ENCODE results near the gene PCK1. TPM values are rescaled to one million over a fixed set of nuclear protein-coding genes. Genes with fewer than 3 reads are reported as not detected.

The PCK1 gene
- total RNA-seq, 1 donor from 2014 or later, result not detected

DNA sequence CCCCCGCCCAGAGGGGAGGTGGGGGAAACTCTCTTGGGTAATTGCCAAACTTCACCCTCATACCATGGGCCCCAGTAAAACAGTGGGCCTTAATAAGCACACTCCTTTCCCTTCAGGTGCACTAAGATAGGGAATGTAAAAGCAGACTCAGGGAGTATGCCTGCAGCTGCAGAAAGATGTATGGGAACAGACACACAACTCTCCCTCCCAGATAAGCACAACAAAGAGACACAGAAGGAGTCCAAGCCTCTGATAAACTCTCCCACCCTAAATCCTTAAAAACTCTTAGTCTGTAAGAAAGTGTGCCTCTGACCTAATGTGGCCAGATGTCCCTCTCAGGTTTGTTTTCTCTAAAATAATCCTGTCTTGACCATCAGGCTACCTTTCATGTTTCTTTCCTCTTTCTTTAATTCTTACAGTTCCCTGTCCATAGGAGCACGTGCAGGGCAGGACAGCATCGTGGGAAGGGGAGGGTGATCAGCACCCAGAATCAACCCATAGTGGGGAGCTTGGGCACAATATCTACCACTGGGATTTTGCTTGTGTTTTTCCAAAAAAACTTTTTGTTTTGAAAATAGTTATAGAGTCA is 24.7 kb upstream of the PCK1 start:
- DNase-seq (ENCODE audit: low read depth in 2 of 2), result no peak

DNA sequence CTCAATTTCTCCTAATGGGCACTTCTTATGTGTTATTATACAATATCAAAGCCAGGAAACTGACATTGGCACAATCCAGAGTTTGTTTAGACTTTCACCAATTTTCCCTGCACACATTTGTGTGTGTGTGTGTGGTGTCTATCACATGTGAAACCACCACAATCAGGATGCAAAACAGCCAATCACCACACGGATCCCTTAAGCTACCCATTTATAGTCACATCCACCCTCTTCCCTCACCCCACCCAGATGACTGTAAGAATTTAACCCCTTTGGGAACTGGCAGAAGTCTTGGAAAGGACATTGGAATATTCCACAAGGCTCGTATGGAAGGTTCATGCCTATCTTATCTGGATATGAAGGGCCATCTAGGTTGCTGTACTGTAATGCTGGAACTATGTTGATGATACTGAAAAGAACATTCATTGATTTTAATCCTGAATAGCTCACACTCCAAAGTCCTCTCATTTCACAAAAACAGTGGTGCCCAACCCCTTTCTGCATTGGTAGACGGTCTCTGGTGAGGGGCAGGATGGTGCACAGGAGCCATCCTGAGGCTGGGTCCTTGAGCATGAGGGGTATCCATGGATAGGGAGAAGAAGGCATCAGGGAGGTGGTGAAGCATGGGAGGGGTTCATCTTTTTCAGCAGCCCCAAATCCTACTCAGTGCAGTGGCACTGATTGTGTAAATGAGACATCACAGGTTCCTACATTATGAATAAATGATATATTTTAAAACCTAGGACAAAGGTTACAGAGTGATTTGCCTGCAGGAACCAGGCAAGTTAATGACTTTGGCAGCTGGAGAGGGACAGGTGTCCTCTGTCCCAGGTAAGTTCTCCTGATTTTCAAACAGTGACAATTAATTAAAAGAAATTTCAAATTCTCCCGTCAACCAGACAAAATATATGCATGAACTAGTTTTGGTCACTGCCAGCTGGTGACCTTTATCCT is 23.9 kb upstream of the PCK1 start:
- DNase-seq (ENCODE audit: low read depth in 2 of 2), result no peak

DNA sequence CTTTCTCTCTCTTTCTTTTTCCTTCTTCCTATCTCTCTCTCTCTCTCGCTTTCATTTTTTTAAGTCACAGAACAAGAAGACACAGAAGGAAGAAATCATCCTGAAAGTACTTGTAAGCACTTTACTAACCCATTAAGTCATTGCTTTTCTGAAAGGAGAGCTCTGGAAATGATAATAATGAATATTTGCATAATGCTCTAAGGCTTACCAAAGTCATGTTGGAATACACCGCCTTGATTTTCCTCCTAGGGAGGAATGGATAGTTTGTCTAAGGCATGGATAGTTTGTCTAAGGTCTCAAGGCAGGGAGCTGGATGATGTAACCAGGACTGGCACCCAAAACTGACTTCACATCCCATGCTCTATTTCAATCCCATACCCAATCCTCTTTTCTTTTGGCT is 23.1 kb upstream of the PCK1 start:
- DNase-seq (ENCODE audit: low read depth in 2 of 2), result no peak

DNA sequence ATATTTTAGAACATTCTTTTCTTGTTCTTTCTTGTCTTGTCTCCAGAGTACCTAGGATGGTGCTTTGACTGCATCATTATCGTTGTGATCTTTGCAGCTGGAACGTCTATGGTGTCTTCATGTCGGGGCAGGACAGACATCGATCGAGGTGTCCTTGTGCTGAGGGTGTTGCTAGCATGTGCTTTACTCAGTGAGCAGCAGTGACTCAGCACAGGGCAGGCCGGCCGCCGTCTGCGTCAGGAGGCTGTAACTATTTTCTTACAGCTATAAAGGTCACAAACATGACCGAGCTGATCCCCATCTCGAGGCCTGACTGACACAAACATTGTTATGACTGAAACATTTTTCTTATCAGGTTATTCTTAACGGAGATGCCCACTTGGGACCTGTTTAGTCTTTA is 21.0 kb upstream of the PCK1 start:
- no peak for DNase-seq (ENCODE audit: low read depth in 2 of 2)

DNA sequence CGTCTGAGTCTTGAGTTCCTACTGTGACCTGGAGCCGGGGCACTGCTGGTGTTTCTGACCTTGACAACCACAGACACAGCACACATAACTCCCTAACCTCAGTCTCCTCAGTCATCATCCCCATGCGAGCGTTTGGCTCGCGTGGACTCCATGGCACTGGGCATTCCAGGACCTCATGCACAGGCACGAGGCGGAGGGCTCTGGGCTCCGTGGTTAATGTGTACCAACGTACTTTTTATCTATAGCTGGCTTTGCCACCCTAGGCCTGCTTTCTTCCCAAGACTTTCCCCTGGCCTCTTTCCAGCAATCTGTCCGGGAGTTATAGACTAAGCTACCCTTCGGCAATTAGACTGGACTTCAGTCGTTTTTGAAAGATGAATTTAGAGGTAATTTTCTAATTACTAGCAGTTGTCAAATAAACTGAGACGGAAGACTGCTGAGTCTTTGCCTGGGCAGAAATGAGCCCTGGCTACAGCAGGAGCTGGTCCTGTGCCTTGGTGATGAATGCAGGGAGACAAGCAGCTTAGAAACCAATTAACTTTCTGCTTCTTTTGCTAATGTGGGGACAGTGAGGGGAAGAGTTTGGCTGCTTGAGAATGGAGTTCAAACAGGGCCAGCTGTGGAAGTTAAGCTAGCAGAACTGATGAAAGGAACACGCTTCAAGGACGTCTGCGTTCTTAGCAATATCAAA is 19.9 kb upstream of the PCK1 start:
- no peak for DNase-seq (ENCODE audit: low read depth in 2 of 2)

DNA sequence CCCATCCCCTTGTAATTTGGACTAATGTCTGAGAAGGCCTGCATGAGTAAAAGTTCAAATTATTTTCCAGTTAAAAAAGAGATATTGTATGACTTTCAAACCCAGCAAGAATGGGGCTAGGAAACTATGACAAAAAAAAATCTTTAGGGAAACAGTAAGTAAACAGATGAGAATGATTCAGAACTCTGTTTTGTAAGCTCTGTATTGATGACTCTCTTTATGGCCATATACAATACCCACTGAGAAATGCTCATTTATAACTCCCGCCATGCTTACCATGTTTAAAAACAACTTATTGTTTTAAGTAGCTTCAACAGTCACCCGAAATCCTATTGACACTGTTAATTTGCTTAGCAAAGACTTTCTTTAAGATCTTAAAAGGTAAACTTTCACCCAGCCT is 17.2 kb upstream of the PCK1 start:
- no peak for DNase-seq (ENCODE audit: low read depth in 2 of 2)

DNA sequence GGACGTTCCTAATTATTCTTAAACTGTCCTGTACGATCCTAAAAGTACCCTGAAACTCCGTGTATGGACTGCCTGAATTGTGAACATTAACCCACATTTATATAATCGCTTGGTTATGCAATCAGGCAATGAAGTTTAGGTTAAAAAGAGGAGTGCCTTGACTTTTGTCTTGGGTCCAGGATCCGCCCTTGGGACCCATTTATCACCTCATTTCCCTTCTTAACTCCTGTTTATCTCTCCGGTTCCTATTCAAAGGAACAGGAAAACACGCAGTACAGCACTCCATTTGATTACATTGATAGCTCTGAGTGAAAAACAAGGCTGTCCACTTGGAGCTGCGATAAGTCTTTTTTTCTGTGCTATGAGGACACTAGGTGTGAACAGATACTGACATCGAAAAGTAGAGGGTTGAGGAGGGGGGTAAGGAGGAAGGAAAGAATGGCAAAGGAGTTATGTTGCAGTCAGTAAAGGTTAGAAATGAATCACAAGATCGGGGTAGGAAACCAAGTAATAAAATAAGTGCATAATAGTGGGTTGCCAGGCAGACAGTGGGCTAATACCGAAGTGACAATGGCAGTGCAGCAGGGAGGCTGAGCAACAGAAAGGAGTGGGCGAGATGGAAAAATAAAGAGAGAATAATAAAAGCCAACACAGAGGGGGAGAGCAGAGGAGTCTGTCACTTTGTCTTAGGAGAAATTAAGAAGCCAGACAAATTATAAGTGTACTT is 15.9 kb upstream of the PCK1 start:
- DNase-seq (ENCODE audit: low read depth in 2 of 2), result no peak

DNA sequence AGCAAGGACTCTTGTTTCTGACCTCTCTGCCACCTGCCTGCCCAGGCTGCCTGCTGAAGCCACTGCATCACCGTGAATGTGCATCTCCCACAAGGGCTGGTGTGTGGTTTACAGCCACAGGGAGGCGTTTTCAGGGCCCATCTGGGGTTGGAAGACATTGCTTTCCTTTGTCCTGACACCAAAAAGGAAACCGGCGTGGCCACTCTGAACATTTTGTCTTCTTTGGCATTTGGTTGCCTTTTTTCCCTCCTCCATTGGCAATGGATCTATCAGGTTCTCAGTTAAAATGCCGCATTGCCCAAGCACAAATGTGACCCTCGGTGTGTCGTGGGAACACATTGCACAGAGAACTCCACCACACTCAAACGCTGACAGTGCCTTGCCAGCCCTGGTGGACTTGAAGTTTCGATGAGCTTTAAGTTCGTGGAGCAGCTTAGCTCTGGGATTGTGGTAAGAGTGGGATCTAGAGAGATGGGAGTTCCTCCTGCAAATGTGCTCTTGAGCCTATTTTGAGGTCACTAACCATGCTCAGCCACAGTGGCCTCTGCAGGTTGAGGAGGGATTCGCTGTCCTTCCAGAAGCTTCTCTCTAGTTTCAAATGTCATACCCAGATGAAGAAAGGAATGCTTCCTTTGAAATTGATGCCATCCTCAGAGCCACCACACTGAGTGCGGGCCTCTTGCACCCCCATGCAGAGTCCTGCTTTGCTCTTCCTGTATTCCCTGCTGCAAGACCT is 14.8 kb upstream of the PCK1 start:
- DNase-seq (ENCODE audit: low read depth in 2 of 2), result no peak

DNA sequence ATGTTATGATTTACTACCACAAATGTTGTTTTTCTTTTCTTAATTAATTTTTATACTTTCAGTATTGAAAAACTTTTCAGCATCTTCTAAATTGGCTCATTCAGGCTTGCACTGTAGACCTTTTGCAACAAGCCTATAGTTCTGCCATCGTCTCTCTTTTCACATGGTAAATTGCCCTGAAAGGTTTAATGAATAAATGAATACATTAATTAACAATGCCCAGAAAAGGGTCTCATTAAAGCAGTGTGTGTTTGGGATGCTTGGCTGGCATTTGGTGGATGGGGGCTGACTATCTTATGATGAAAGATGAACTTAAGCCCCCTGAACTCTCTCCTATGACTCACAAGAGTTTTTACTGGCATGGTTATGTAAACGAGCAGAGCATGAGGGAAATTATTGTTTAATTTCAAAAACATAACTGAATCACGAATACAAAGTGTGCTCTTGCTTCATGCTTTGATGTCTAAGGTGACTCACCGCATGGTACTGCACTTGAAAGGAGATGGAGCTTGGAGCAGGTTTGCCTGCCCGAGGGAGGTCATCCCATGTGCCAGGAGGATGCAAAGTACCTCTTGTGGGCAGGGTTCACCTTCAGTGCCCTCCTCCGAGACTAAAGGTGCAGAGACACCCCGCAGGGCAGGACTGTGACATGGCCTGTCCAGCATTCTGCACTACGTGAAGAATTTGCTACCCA is 13.8 kb upstream of the PCK1 start:
- no peak for DNase-seq (ENCODE audit: low read depth in 2 of 2)

DNA sequence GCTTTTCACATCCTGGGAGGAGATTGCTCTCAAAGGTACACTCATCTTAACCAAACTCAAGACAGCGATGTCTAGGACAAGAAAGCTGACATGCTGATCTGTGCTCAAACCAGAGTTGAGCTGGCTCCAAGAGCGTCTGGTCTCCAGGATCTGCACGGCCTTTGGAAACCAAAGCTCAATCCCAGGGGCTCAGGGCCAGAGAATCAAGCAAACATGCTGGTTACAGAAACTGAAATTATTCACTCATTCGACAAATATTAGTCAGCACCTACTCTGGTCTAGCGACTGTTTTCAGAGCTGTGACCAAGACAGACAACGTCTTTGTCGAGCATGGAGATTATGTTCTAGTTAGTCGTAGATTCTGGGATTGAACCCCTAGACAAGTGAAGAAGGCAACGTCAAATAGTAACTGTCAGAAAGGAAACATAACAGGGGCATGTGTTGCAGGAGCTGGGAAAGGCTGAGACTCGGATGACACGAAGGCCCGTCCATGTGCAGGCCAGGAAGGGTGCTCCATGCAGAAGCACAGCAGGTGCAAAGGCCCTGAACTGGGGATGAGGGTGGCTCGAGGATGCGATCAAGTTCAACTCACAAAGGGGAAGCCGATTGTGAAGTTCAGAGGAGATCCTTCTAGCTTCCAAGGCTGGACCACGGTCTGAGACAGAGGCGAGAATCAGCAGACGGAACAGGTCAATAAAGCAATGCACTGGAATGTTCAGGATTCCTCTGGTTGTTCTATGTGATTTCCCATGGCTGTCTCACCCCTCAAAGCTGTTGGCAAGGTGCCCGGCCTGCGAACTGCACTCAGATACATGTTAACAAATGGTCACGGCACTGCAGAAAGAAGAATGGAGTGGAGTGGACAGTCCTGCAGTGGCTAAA is 12.5 kb upstream of the PCK1 start:
- no peak for DNase-seq (ENCODE audit: low read depth in 2 of 2)

DNA sequence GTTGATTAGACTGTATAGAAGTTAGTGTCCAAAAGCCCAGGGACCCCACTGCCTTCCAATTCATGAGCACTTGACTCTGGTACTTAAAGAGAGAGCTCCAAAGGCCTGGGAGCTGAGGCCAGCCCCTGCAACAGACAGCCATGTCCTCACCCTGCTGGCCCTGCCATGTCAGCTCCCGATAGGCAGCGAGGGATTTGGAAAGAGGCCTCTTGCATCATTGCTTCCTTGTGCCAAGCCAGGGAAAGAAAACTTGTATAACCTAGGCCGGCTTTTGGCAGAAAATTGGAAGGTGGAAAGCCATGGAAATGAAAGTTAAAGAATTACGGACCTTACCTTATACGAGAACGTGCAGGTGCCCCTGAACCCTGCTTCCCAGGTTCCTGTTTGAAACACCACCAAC is 8.4 kb upstream of the PCK1 start:
- DNase-seq (ENCODE audit: low read depth in 2 of 2), result no peak

DNA sequence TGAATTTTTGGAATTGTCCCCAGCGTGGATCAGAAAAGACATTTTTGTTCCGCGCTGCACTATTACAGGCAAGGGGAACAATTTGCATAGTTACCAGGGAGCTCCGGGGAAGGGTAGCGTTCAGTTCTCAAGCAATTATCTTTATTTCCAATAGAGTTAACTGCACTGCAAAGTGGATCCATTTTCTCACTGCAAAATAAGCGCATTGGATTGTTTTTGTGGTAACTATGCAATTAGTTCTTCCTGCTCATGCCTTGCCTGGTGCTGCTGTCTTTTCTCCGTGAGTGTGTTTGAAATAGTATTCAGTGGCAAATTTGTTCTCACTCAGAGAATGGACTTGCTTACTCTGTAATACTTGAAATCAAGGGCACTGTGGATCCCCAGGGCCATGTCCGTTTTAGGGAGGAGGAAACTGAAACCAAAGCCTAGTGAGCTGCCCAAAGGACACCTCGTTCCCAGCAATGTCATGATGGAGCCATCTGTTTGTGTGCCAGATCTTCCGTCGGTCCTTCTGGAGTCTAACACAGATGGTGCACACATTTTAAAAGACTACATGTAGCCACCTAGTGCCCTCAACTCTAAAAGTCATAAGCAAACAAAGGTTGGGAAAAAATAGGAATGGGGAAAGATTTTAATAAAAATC is 7.4 kb upstream of the PCK1 start:
- no peak for DNase-seq (ENCODE audit: low read depth in 2 of 2)

DNA sequence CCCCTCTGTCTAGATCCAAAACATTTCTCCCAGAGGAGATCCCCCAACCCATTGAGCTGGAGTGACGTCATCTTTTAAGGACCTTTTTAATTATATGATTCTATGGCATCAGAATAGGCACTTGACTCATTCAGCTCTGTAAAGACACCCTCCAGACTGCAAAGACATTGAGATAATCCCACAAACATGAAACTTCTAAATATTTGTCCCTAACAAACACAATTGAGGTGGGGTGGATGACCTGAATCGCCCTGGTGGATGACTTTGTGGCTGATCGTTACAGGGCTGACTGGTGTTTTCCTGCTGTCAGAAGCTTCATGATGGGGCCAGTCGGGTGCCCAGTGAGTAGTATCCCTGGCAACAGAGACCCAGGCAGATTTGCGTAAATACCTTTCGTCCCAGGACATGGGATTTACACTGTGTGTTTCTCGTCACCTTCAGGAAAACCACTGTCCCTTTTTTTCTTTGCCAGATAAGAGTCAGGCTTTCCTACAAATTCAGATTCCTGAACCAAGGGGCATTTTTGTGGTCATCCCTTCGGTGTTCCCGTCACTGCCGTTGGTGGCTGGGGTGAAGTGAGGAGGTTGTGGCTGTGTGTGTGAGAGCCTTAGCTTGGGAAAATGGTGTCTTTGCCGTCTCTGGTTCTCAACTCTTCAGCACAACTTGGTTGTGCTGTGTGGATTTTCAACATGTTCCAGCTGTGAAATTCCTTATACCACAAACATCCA is 5.3 kb upstream of the PCK1 start:
- DNase-seq (ENCODE audit: low read depth in 2 of 2), result no peak

DNA sequence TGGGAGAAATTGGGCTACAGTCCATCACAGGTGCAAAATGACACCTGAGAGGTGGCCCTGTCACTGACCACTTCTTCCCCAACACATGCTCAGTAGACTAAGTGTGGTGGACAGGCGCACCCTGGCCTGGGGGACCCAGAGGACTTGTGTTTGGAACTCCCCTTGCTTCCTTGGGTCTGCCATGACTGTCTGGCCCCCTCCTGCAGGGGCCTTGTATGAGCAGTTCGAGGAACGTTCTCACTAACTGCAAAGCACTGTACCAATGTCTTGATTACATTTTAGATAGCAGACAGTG is 4.0 kb upstream of the PCK1 start:
- DNase-seq (ENCODE audit: low read depth in 2 of 2), result no peak

DNA sequence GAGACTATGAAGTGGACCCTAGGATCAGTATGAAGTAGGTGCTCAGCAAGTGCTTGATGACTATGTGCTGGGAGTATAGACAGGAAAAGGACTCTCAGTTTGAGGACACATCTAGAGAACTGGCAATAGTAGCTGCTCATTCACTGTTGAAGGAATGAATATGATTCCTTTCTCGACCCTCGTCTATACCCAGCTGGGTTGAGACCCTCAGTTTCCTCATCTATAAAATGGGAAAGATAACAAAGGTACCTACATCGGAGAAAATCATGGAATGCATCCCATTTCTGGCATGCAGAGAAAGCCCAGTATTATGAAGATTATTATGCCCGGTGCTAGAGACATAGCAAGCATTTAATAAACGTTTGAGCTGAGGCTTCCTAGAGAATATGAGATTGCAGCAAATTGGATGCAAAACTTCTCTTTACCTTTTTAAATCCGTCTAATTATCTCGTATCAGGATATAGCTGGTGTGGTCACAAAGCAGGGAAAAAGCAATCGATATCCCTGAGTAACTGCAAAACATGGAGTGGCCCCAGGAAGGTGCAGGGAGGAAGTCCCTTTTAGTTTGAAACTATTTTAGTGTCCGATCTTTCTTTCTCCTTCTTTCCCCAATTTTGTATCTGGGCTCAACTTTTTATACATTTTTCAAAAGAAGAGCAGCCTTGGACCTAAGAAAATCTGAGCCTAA is 2.8 kb upstream of the PCK1 start:
- DNase-seq (ENCODE audit: low read depth in 2 of 2), result no peak

DNA sequence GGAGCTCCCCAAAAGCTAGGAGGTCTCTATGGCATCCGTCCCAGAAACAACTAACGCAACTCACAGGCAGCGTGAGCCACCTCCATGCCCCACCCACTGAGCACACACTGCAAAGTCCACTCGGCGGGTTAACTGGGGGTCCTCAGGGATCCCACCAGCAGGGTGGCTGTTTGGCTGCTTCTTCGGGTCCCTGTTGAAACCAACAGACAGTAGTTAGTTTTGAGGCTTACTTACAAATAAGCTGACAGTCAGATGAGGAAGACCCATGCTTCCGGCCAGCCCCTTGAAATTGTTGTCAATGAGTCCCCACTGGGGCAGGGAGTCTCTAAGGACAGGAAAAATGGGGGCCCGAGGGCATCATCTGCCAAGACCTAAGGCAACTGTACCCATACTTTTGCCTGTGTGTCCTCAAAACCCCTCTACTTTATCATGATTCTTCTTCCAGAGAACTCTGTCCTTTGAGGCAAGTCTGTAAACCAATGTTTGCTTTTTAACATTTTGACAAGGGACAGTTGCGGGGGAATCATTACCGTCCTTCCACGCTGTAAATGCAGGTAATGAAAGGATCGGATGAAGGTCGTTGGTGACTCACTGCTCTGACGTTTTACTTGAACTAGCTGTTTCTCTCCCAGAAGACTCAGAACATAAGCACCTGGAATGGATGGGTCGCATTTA is 2.2 kb upstream of the PCK1 start:
- no peak for DNase-seq (ENCODE audit: low read depth in 2 of 2)

DNA sequence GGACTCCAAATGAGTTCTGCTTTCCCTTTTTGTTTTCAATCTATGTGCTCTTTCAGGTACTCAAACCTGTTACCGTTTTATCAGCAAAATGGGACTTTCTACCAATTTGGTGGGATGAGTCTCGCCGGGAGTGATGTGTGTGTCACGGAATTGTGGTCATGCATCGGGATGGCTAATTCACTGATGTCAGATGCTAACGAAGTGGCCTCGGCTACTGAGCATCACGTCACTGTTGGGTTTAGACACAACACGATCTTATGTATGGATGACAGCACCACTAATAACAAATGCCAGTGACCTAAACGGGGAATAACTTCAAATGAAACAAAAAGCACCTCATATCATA is 1.6 kb upstream of the PCK1 start:
- DNase-seq (ENCODE audit: low read depth in 2 of 2), result no peak
